Measurements from ENCODE around the gene CASK.

The CASK gene

GRCh38 chrX:41516999-41517765, 406.2 kb downstream of the CASK start:
- ATAC-seq: no peak
- no peak for TF ChIP-seq PPARA (CRISPR knock-in tag; IDR thresholded peaks at IDR 0.05; ENCODE audit: borderline replicate concordance)
- no peak for TF ChIP-seq GLIS3 (CRISPR knock-in tag; IDR thresholded peaks at IDR 0.05)
- no peak for TF ChIP-seq TCF4 (CRISPR knock-in tag; IDR thresholded peaks at IDR 0.05; ENCODE audit: borderline replicate concordance)
- TF ChIP-seq TOX (CRISPR knock-in tag; IDR thresholded peaks at IDR 0.05; ENCODE audit: borderline replicate concordance): no peak
- no peak for TF ChIP-seq CSDC2 (CRISPR knock-in tag; IDR thresholded peaks at IDR 0.05)
- no peak for TF ChIP-seq ZFP3 (CRISPR knock-in tag; IDR thresholded peaks at IDR 0.05)
- TF ChIP-seq ZNF70 (CRISPR knock-in tag; IDR thresholded peaks at IDR 0.05): no peak
- TF ChIP-seq BACH2 (CRISPR knock-in tag; IDR thresholded peaks at IDR 0.05; ENCODE audit: borderline replicate concordance): no peak

GRCh38 chrX:41516456-41516855, 406.9 kb downstream of the CASK start:
- ATAC-seq: no peak
- TF ChIP-seq PPARA (CRISPR knock-in tag; IDR thresholded peaks at IDR 0.05; ENCODE audit: borderline replicate concordance) (no peak), BACH2 (CRISPR knock-in tag; IDR thresholded peaks at IDR 0.05; ENCODE audit: borderline replicate concordance) (no peak), ZFP3 (CRISPR knock-in tag; IDR thresholded peaks at IDR 0.05) (no peak), OSR1 (CRISPR knock-in tag; IDR thresholded peaks at IDR 0.05) (no peak), ZFP30 (CRISPR knock-in tag; IDR thresholded peaks at IDR 0.05) (no peak), ESRRG (CRISPR knock-in tag; IDR thresholded peaks at IDR 0.05) (no peak), ISL1 (CRISPR knock-in tag; IDR thresholded peaks at IDR 0.05) (no peak), ZNF565 (CRISPR knock-in tag; conservative IDR thresholded peaks at IDR 0.05; ENCODE audit: low read depth) (no peak), RARB (CRISPR knock-in tag; IDR thresholded peaks at IDR 0.05) (no peak), TCF4 (CRISPR knock-in tag; IDR thresholded peaks at IDR 0.05; ENCODE audit: borderline replicate concordance) (no peak), TSHZ2 (CRISPR knock-in tag; IDR thresholded peaks at IDR 0.05) (no peak), ARNTL (CRISPR knock-in tag; IDR thresholded peaks at IDR 0.05; ENCODE audit: borderline replicate concordance, low read depth) (no peak), TOX (CRISPR knock-in tag; IDR thresholded peaks at IDR 0.05; ENCODE audit: borderline replicate concordance) (no peak), PATZ1 (CRISPR knock-in tag; IDR thresholded peaks at IDR 0.05; ENCODE audit: borderline replicate concordance) (no peak), ZNF8 (CRISPR knock-in tag; IDR thresholded peaks at IDR 0.05) (no peak), ZC3H10 (CRISPR knock-in tag; IDR thresholded peaks at IDR 0.05) (no peak)

- ATAC-seq: no peak
- TF ChIP-seq PATZ1 (CRISPR knock-in tag; IDR thresholded peaks at IDR 0.05; ENCODE audit: borderline replicate concordance) (no peak), ZC3H10 (CRISPR knock-in tag; IDR thresholded peaks at IDR 0.05) (no peak), TOX (CRISPR knock-in tag; IDR thresholded peaks at IDR 0.05; ENCODE audit: borderline replicate concordance) (no peak), ZNF70 (CRISPR knock-in tag; IDR thresholded peaks at IDR 0.05) (no peak), ZFP30 (CRISPR knock-in tag; IDR thresholded peaks at IDR 0.05) (no peak), CSDC2 (CRISPR knock-in tag; IDR thresholded peaks at IDR 0.05) (no peak), POU6F1 (CRISPR knock-in tag; IDR thresholded peaks at IDR 0.05; ENCODE audit: borderline replicate concordance, low read depth) (no peak), CSRNP3 (CRISPR knock-in tag; IDR thresholded peaks at IDR 0.05) (no peak), GLIS3 (CRISPR knock-in tag; IDR thresholded peaks at IDR 0.05) (no peak), TSHZ2 (CRISPR knock-in tag; IDR thresholded peaks at IDR 0.05) (no peak), ISL1 (CRISPR knock-in tag; IDR thresholded peaks at IDR 0.05) (no peak), ARNTL (CRISPR knock-in tag; IDR thresholded peaks at IDR 0.05; ENCODE audit: borderline replicate concordance, low read depth) (no peak), ZFP3 (CRISPR knock-in tag; IDR thresholded peaks at IDR 0.05) (no peak), OSR1 (CRISPR knock-in tag; IDR thresholded peaks at IDR 0.05) (no peak)
Observed at GRCh38 chrX:41515376-41515775, 408.0 kb downstream of the CASK start.

Measured in SK-N-SH treated with all-trans-retinoic acid at 6 μM for 48 hours (cell line).